ENCODE measurements around the gene MOB4.

MOB4 gene

DNA sequence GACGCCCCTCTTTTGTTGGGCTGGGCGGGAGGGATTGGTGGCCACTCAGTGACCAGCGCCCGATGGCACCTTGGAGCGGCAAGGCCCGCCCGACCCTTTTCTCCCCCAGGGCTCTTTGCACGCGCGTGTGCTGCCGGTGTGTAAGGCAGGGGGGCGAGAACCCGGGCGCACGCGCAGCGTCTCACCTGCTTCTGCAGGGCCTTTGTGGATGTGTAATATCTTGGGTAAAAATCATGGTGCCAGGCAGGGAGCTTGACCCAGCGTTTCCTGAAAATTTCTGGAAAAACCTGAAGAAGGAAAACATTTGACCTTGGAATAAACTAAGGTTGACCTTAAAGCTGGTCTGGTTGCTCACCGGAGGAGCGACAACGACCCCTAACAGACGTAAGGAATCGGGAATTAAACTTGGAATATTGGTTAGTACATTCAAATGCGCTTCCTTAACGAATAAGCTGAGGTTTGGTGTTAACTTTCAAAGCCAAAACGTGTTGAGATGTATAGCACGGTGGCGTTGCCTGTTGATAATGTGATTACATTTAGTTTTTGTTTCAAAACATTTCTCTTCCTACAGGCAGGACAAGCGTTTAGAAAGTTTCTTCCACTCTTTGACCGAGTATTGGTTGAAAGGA is 15.2 kb upstream of the MOB4 start:
- peak overlapping the region; percentile 95 to 97 for H3K27ac ChIP-seq
- peak overlapping the region; percentile 93 for H3K4me3 ChIP-seq
- no peak for TF ChIP-seq CTCF (IDR thresholded peaks at IDR 0.05)
- DNase-seq (ENCODE audit: low spot score) = no peak

- Histone ChIP-seq H3K27ac (no peak overlapping the region), H3K4me3 (no peak overlapping the region)
- TF ChIP-seq CTCF (IDR thresholded peaks at IDR 0.05) = no peak
- no peak for DNase-seq (ENCODE audit: low spot score)
Observed at GRCh38 chr2:197502201-197502600, 13.7 kb upstream of the MOB4 start.

GRCh38 chr2:197502685-197503084 is 13.2 kb upstream of the MOB4 start:
- DNase-seq (ENCODE audit: low spot score) = no peak
- Histone ChIP-seq H3K27ac (no peak overlapping the region), H3K4me3 (no peak overlapping the region)
- no peak for TF ChIP-seq CTCF (IDR thresholded peaks at IDR 0.05)

GRCh38 chr2:197504000-197504399 is 11.9 kb upstream of the MOB4 start:
- TF ChIP-seq CTCF (IDR thresholded peaks at IDR 0.05) = no peak
- H3K27ac ChIP-seq = no peak overlapping the region
- DNase-seq (ENCODE audit: low spot score) = no peak
- H3K4me3 ChIP-seq = no peak overlapping the region

DNA sequence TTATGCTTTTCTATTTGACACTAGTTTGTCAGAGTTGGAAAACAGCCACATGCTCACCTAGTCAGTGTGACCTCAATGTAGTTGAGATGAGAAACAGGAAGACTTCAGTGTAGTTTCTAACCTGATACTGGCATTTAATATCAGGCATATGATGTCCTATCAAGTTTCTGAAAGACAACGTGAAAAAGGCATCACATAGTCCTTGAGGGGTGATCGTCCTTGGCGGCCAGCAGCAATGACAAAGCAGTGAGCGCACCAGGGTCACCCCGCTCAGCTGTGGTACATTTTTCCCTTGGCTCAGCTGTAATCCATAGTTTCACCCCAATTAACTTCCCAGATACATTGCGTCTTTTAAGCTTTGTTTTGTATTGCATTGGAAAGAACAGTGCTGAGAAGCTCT is 11.4 kb upstream of the MOB4 start:
- TF ChIP-seq CTCF (IDR thresholded peaks at IDR 0.05) = no peak
- Histone ChIP-seq H3K27ac (no peak overlapping the region), H3K4me3 (no peak overlapping the region)
- no peak for DNase-seq (ENCODE audit: low spot score)

DNA sequence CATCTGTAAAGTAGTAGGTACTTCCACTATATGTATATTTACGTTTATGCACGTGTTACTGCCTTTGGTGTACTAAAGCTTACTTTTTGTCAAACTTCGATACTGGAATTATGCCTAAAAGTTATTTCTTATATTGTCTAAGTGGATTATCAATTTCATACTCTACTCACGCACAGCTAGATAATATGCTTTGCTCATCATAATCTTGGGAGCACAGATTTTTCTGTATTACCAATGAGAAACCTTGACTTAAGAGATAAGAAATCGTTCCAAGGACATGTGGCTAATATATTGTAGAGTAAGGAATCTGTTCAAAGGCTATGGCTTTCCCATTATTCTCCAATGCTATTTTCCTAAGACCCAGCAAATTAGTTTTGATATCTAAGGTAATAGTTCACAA is 9.2 kb upstream of the MOB4 start:
- Histone ChIP-seq H3K4me3 (no peak overlapping the region), H3K27ac (no peak overlapping the region)
- no peak for DNase-seq (ENCODE audit: low spot score)
- no peak for TF ChIP-seq CTCF (IDR thresholded peaks at IDR 0.05)

GRCh38 chr2:197513915-197514314 is 2.0 kb upstream of the MOB4 start:
- Histone ChIP-seq H3K27ac (no peak overlapping the region), H3K4me3 (no peak overlapping the region)
- no peak for TF ChIP-seq CTCF (IDR thresholded peaks at IDR 0.05)
- DNase-seq (ENCODE audit: low spot score) = no peak
